Measurements from ENCODE around the gene SCAANT1. TPM values are rescaled to one million over a fixed set of nuclear protein-coding genes. Genes with fewer than 3 reads are reported as not detected.

The SCAANT1 gene
- total RNA-seq, 1 experiment from 2014 or later = not detected

DNA sequence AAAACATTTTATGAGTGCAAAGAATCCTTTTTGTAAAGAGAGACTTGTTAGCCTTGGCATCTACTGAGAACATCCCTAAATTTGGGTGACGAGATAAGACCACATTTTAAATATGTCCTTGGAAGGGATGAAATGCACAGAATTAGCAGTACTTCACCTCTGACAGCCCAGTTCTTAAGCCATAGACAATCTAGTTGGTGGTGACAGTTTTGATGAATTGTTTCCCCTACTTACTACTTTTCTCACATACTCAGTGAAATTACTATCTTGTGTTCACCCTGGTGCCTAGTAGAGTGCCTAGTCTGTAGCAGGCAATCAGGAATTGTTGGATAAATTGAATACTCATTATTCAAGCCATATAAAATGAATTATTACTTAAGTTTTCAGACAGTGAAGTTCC, 3.4 kb downstream of the SCAANT1 start:
- H3K14ac ChIP-seq (ENCODE audit: insufficient read depth, low read length) = no peak overlapping the region
- no peak overlapping the region for H3K23ac ChIP-seq (ENCODE audit: insufficient read length, low read depth, low read length)
- H2BK12ac ChIP-seq (ENCODE audit: insufficient read length, low read depth, low read length) = no peak overlapping the region
- H3K27me3 ChIP-seq (ENCODE audit: insufficient read depth, low read length) = no peaks in the 10 kb centered on the region
- no peak overlapping the region for H2BK20ac ChIP-seq (ENCODE audit: low read depth, low read length, poor library complexity, severe bottlenecking)
- no peak overlapping the region for H2BK15ac ChIP-seq (ENCODE audit: low read depth, low read length)
- H3K18ac ChIP-seq (ENCODE audit: insufficient read length, low read depth, low read length) = no peak overlapping the region
- no peaks in the 10 kb centered on the region for H4K20me1 ChIP-seq (ENCODE audit: control insufficient read depth, insufficient read depth, insufficient read length)
- no CpG with 5 or more reads among the region's 1 CpG for WGBS (ENCODE audit: extremely low coverage, insufficient read length, low lambda C conversion rate)
- H3K79me2 ChIP-seq (ENCODE audit: insufficient read depth, low read length) = no peaks in the 10 kb centered on the region
- H3K4ac ChIP-seq (ENCODE audit: low read depth, low read length) = no peak overlapping the region
- TF ChIP-seq, protein P1, sequence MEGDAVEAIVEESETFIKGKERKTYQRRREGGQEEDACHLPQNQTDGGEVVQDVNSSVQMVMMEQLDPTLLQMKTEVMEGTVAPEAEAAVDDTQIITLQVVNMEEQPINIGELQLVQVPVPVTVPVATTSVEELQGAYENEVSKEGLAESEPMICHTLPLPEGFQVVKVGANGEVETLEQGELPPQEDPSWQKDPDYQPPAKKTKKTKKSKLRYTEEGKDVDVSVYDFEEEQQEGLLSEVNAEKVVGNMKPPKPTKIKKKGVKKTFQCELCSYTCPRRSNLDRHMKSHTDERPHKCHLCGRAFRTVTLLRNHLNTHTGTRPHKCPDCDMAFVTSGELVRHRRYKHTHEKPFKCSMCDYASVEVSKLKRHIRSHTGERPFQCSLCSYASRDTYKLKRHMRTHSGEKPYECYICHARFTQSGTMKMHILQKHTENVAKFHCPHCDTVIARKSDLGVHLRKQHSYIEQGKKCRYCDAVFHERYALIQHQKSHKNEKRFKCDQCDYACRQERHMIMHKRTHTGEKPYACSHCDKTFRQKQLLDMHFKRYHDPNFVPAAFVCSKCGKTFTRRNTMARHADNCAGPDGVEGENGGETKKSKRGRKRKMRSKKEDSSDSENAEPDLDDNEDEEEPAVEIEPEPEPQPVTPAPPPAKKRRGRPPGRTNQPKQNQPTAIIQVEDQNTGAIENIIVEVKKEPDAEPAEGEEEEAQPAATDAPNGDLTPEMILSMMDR (conservative IDR thresholded peaks at IDR 0.05) = no peak
- H4K91ac ChIP-seq (ENCODE audit: insufficient read length, low read depth, low read length) = no peak overlapping the region
- no peak overlapping the region for H2BK120ac ChIP-seq (ENCODE audit: low read depth, low read length, poor library complexity, severe bottlenecking)
- H3K9ac ChIP-seq (ENCODE audit: extremely low read depth, insufficient read length, low read length) = no peak overlapping the region
- Mint-ChIP-seq H3K27ac (no peak overlapping the region), H3K27me3 (ENCODE audit: low read depth) (no peaks in the 10 kb centered on the region; the same call in none of the 2 replicates), H3K4me1 (peaks cover 21 to 26% of the 10 kb centered on the region in 2 experiments), H3K36me3 (ENCODE audit: insufficient read depth in 1 of 3, low read depth in 3 of 3) (peaks cover 0 to 4% (median 4%) of the 10 kb centered on the region in 3 experiments; a peak in 1 of 7 replicates), H3K4me3 (no peak overlapping the region), H3K9me3 (no peaks in the 10 kb centered on the region; a peak in 1 of 5 replicates)
- no peak overlapping the region for H2BK5ac ChIP-seq (ENCODE audit: insufficient read length, low read length)
- no peak for DNase-seq
- no peaks in the 10 kb centered on the region for H3K9me3 ChIP-seq (ENCODE audit: control insufficient read depth, low read depth, low read length)
- H3K4me2 ChIP-seq (ENCODE audit: insufficient read depth, insufficient read length, low read length) = no peak overlapping the region
- no peak overlapping the region for H4K8ac ChIP-seq (replicated peaks; ENCODE audit: insufficient read length, low read depth, low read length)
- no peak overlapping the region for H2AK5ac ChIP-seq (ENCODE audit: insufficient read length, low read length)
- H3K4me1 ChIP-seq (ENCODE audit: insufficient read depth, low read length) = no peaks in the 10 kb centered on the region
- H3T11ph ChIP-seq (ENCODE audit: low read length) = no peak overlapping the region
- peaks cover 10% of the 10 kb centered on the region for H3K23me2 ChIP-seq (ENCODE audit: insufficient read length, low read depth, low read length, poor library complexity, severe bottlenecking)
- H4K5ac ChIP-seq (ENCODE audit: insufficient read length, low read depth, low read length) = no peak overlapping the region
- no peaks in the 10 kb centered on the region for H3K79me1 ChIP-seq (ENCODE audit: insufficient read depth, low read depth, low read length, poor library complexity, severe bottlenecking)
- no peak overlapping the region for H3K27ac ChIP-seq (ENCODE audit: insufficient read length, low read depth, low read length)
- H2AFZ ChIP-seq (ENCODE audit: low read length) = no peak overlapping the region
- no peak overlapping the region for H3K56ac ChIP-seq (ENCODE audit: insufficient read length, low read depth, low read length)

All from H9 (cell line).